Measurements from ENCODE around the gene GPR150.
A peak's percentile ranks its signal among the peaks of the same experiment; 100 is the strongest.
"Not testable (repeated sequence)": the region's sequence is repeated elsewhere in the genome, so short reads cannot be mapped to it uniquely, and the experiment has no call there.

The GPR150 gene

GRCh38 chr5:95641741-95642220 is 21.9 kb downstream of the GPR150 start:
- Histone ChIP-seq H3K4me3 (ENCODE audit: low read depth in 1 of 2, low read length in 2 of 2) (no peak overlapping the region), H3K27me3 (ENCODE audit: control insufficient read depth in 1 of 2, insufficient read depth in 2 of 2, low read length in 2 of 2) (no peaks in the 10 kb centered on the region), H3K9ac (ENCODE audit: low read length) (no peak overlapping the region), H3K4me1 (ENCODE audit: insufficient read depth, low read length) (peaks cover 8% of the 10 kb centered on the region), H3K36me3 (ENCODE audit: insufficient read depth, low read length) (no peaks in the 10 kb centered on the region), H3K9me3 (ENCODE audit: low read length) (no peaks in the 10 kb centered on the region), H3K27ac (ENCODE audit: low read depth, low read length) (no peak overlapping the region)

GRCh38 chr5:95643152-95643551 is 23.3 kb downstream of the GPR150 start:
- Histone ChIP-seq H3K9me3 (ENCODE audit: low read length) (no peaks in the 10 kb centered on the region), H3K4me3 (ENCODE audit: low read depth in 1 of 2, low read length in 2 of 2) (no peak overlapping the region), H3K4me1 (ENCODE audit: insufficient read depth, low read length) (peaks cover 8% of the 10 kb centered on the region), H3K27me3 (ENCODE audit: control insufficient read depth in 1 of 2, insufficient read depth in 2 of 2, low read length in 2 of 2) (no peaks in the 10 kb centered on the region), H3K9ac (ENCODE audit: low read length) (no peak overlapping the region), H3K36me3 (ENCODE audit: insufficient read depth, low read length) (no peaks in the 10 kb centered on the region), H3K27ac (ENCODE audit: low read depth, low read length) (no peak overlapping the region)

- H3K9ac ChIP-seq (ENCODE audit: low read length) = no peak overlapping the region
- no peak overlapping the region for H3K27ac ChIP-seq (ENCODE audit: low read depth, low read length)
Observed at GRCh38 chr5:95644351-95645042, 24.6 kb downstream of the GPR150 start.

DNA sequence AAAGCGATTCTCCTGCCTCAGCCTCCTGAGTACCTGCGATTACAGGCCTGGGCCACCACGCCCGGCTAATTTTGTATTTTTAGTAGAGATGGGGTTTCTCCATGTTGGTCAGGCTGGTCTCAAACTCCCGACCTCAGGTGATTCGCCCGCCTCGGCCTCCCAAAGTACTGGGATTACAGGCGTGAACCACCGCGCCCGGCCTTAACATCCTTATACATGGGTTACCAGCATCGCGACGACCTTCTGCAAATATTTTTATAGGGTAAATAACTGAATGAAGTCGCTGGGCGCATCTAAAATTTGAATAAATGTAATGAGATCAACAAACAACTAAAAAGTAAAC is 26.3 kb downstream of the GPR150 start:
- H3K4me3 ChIP-seq (ENCODE audit: low read depth in 1 of 2, low read length in 2 of 2); H3K9ac ChIP-seq (ENCODE audit: low read length); H3K4me1 ChIP-seq (ENCODE audit: insufficient read depth, low read length); H3K27me3 ChIP-seq (ENCODE audit: control insufficient read depth in 1 of 2, insufficient read depth in 2 of 2, low read length in 2 of 2); H3K9me3 ChIP-seq (ENCODE audit: low read length); H3K36me3 ChIP-seq (ENCODE audit: insufficient read depth, low read length): not testable (repeated sequence)
- peak overlapping the region; percentile 97 for H3K27ac ChIP-seq (ENCODE audit: low read depth, low read length)

More at GRCh38 chr5:95644351-95645042, 24.6 kb downstream of the GPR150 start:
- H3K27me3 ChIP-seq (ENCODE audit: control insufficient read depth in 1 of 2, insufficient read depth in 2 of 2, low read length in 2 of 2) = no peaks in the 10 kb centered on the region
- peaks cover 8% of the 10 kb centered on the region for H3K4me1 ChIP-seq (ENCODE audit: insufficient read depth, low read length)
- H3K36me3 ChIP-seq (ENCODE audit: insufficient read depth, low read length) = no peaks in the 10 kb centered on the region
- no peak overlapping the region for H3K4me3 ChIP-seq (ENCODE audit: low read depth in 1 of 2, low read length in 2 of 2)
- H3K9me3 ChIP-seq (ENCODE audit: low read length) = no peaks in the 10 kb centered on the region

DNA sequence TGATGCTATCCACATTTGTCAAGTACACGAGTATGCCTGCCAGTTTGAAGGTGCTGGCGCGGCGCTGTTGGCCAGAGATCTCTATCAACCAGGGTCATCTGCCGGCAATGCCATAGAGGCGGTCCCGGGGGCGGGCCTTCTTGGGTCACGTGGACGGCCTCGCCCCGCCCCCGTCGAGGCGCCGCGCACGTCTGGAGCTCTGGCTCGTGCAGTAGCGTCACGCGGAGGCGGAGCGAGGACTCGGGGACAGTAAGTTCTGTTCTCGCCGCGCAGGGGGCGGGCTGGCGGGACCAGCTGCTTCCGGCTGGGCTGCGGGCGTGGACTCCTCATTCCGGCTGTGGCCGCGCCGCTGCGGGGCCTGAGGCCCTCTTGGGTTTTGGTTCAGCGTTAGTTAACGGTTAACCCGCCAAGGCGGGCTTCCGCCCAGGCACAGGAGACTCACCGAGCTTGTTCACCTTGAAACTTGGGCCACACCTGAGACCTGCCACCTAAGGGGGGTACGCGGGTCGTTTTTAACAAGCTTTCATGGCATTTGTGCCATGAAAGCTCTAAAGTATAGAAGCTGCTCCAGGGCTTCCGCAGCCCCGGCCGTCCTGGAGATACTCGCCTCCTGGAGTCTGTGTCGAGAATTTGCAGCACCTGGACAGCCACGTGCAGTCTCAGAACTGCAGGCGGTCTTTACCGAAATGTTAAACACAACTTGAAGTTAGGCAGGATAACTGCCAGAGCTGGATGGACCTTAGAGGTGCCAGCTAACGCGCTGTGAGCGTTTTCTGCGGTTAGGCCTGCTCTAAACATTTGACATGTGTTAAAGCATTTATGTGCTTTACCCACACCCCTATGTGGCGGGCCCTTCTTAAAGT is 26.9 kb downstream of the GPR150 start, which contains the start of gene RFESD:
Gene RFESD (plus strand): TSS at position 209 of the 863 bp plus-strand sequence. CDS start 5,495 bp downstream, outside the sequence.
- peaks cover 8% of the 10 kb centered on the region for H3K4me1 ChIP-seq (ENCODE audit: insufficient read depth, low read length)
- no peaks in the 10 kb centered on the region for H3K27me3 ChIP-seq (ENCODE audit: control insufficient read depth in 1 of 2, insufficient read depth in 2 of 2, low read length in 2 of 2)
- peak within 1 kb of the TSS; percentile 92 for H3K9ac ChIP-seq (ENCODE audit: low read length)
- H3K4me3 ChIP-seq (ENCODE audit: low read depth in 1 of 2, low read length in 2 of 2) = peak within 1 kb of the TSS; percentile 67 to 96
- peak within 1 kb of the TSS; percentile 97 for H3K27ac ChIP-seq (ENCODE audit: low read depth, low read length)
- H3K9me3 ChIP-seq (ENCODE audit: low read length) = no peaks in the 10 kb centered on the region
- H3K36me3 ChIP-seq (ENCODE audit: insufficient read depth, low read length) = no peaks in the 10 kb centered on the region

DNA sequence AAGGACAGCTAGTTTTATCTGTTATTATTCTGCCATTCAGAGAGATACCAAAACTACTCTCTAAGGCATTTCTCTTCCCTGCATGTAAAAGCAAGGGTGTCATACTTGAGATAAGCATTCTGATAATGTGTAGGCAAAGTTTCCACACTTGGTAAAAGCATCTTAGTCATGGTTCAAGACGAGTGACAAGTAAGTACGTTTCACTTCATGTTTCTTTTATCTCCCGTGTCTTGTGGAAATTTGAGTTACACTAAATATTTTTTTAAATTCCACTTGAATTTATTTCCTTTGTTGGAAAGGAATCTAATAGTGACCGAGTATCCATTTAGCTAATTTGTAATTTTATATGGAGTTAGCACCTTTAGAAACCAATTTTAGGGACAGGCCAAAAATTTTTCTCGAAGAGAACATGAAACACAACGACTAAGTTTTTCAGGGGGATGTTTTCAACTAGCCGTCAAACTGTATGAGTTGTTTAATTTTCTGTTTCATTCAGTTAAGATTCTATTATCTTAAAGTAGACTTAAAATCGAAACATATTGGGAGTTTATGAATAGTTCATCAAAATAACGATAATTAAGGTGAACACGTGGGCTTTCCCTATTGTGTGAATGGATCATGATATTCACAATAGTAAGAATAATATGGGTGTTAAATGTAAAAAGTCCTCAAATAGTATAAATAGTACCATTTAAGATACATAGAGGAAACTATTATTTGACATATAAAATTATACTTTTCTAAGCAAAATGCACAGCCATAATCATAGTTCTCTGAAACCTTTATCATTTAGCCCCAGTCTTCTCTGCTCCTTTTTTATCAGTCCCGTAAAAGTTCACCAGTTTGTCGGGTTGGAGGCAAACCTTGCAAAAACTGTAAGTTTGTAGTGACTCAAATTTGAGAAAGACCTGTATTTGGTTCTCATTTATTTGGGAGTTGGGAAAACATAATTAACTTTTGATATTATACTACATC is 28.3 kb downstream of the GPR150 start:
- peak overlapping the region; percentile 97 for H3K27ac ChIP-seq (ENCODE audit: low read depth, low read length)
- no peaks in the 10 kb centered on the region for H3K36me3 ChIP-seq (ENCODE audit: insufficient read depth, low read length)
- H3K4me3 ChIP-seq (ENCODE audit: low read depth in 1 of 2, low read length in 2 of 2) = no peak overlapping the region
- no peak overlapping the region for H3K9ac ChIP-seq (ENCODE audit: low read length)
- H3K9me3 ChIP-seq (ENCODE audit: low read length) = no peaks in the 10 kb centered on the region
- peaks cover 8% of the 10 kb centered on the region for H3K4me1 ChIP-seq (ENCODE audit: insufficient read depth, low read length)
- no peaks in the 10 kb centered on the region for H3K27me3 ChIP-seq (ENCODE audit: control insufficient read depth in 1 of 2, insufficient read depth in 2 of 2, low read length in 2 of 2)

DNA sequence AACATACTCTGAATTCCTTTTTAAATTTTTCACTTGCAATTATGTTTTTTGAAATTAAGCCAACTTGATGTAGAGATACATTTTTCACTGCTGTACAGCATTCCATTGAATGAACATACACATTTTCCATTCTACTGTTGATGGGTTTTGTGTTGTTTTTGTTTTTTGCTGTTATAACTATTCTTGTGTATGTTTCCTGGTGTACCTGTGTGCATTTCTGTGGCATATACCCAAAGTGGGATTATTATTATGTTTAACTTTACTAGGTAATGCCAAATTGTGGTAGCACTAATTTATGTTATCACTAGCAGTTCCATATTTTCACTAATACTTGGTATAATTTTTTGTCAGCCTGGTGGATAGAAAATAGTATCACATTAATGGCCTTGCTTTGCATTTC is 29.4 kb downstream of the GPR150 start:
- Histone ChIP-seq H3K27me3 (ENCODE audit: control insufficient read depth in 1 of 2, insufficient read depth in 2 of 2, low read length in 2 of 2) (no peaks in the 10 kb centered on the region), H3K4me1 (ENCODE audit: insufficient read depth, low read length) (peaks cover 5% of the 10 kb centered on the region), H3K9me3 (ENCODE audit: low read length) (no peaks in the 10 kb centered on the region), H3K27ac (ENCODE audit: low read depth, low read length) (no peak overlapping the region), H3K4me3 (ENCODE audit: low read depth in 1 of 2, low read length in 2 of 2) (no peak overlapping the region), H3K36me3 (ENCODE audit: insufficient read depth, low read length) (no peaks in the 10 kb centered on the region), H3K9ac (ENCODE audit: low read length) (no peak overlapping the region)

- no peak overlapping the region for H3K9ac ChIP-seq (ENCODE audit: low read length)
- H3K27ac ChIP-seq (ENCODE audit: low read depth, low read length) = no peak overlapping the region
- no peaks in the 10 kb centered on the region for H3K36me3 ChIP-seq (ENCODE audit: insufficient read depth, low read length)
- no peak overlapping the region for H3K4me3 ChIP-seq (ENCODE audit: low read depth in 1 of 2, low read length in 2 of 2)
- no peaks in the 10 kb centered on the region for H3K27me3 ChIP-seq (ENCODE audit: control insufficient read depth in 1 of 2, insufficient read depth in 2 of 2, low read length in 2 of 2)
- H3K9me3 ChIP-seq (ENCODE audit: low read length) = no peaks in the 10 kb centered on the region
- H3K4me1 ChIP-seq (ENCODE audit: insufficient read depth, low read length) = no peaks in the 10 kb centered on the region
Observed at GRCh38 chr5:95649842-95650620, 30.1 kb downstream of the GPR150 start.

DNA sequence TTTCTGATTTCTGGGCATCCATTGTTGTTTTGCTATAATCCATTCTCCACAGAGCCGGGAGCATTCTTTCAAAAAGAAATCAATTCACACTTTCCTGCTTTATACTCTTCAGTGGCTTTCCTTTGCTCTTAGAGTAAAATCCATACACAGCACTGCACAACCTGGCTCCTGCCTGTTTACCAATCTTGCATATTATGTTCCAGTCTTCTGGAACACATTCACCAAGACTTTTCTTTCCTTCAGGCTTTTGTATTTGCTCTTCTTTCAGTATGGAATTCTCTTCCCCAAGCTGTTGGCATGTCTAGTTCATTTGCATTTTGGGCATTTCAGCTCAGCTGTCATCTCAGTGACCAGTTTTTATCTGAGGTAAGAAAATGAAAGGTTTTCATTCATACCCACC is 33.0 kb downstream of the GPR150 start:
- Histone ChIP-seq H3K4me1 (ENCODE audit: insufficient read depth, low read length) (no peaks in the 10 kb centered on the region), H3K4me3 (ENCODE audit: low read depth in 1 of 2, low read length in 2 of 2) (no peak overlapping the region), H3K27me3 (ENCODE audit: control insufficient read depth in 1 of 2, insufficient read depth in 2 of 2, low read length in 2 of 2) (no peaks in the 10 kb centered on the region), H3K9me3 (ENCODE audit: low read length) (no peaks in the 10 kb centered on the region), H3K36me3 (ENCODE audit: insufficient read depth, low read length) (no peaks in the 10 kb centered on the region), H3K27ac (ENCODE audit: low read depth, low read length) (no peak overlapping the region), H3K9ac (ENCODE audit: low read length) (no peak overlapping the region)

GRCh38 chr5:95654196-95654595 is 34.3 kb downstream of the GPR150 start:
- no peak overlapping the region for H3K27ac ChIP-seq (ENCODE audit: low read depth, low read length)
- H3K4me3 ChIP-seq (ENCODE audit: low read depth in 1 of 2, low read length in 2 of 2) = no peak overlapping the region
- H3K9ac ChIP-seq (ENCODE audit: low read length) = no peak overlapping the region
- no peaks in the 10 kb centered on the region for H3K9me3 ChIP-seq (ENCODE audit: low read length)
- no peaks in the 10 kb centered on the region for H3K36me3 ChIP-seq (ENCODE audit: insufficient read depth, low read length)
- no peaks in the 10 kb centered on the region for H3K27me3 ChIP-seq (ENCODE audit: control insufficient read depth in 1 of 2, insufficient read depth in 2 of 2, low read length in 2 of 2)
- no peaks in the 10 kb centered on the region for H3K4me1 ChIP-seq (ENCODE audit: insufficient read depth, low read length)

Measured in muscle layer of colon (tissue), 2 donors.